ENCODE data around the gene PLAA. TPM values are rescaled to one million over a fixed set of nuclear protein-coding genes. Genes with fewer than 3 reads are reported as not detected.

Gene PLAA
- total RNA-seq, 1 donor from 2014 or later: 80.1 TPM

- Histone ChIP-seq H2AFZ (replicated peaks) (peak overlapping the region; percentile 95), H3K9me3 (ENCODE audit: low read depth) (no peaks in the 10 kb centered on the region), H3K4me1 (peaks cover 14% of the 10 kb centered on the region), H3K4me2 (peak overlapping the region; percentile 87), H3K4me3 (peak overlapping the region; percentile 70), H3K27ac (peak overlapping the region; percentile 77), H3F3A (ENCODE audit: low read depth) (peaks cover 23% of the 10 kb centered on the region), H3K9ac (peak overlapping the region; percentile 69), H3K79me2 (ENCODE audit: low read depth) (peaks cover 38% of the 10 kb centered on the region), H4K20me1 (ENCODE audit: low read depth) (no peaks in the 10 kb centered on the region), H3K27me3 (no peaks in the 10 kb centered on the region), H3K36me3 (peaks cover 3% of the 10 kb centered on the region)
- TF ChIP-seq EZH2 (IDR thresholded peaks at IDR 0.05) (no peak), EZH2phosphoT487 (IDR thresholded peaks at IDR 0.05) (no peak), CTCF (IDR thresholded peaks at IDR 0.05) (no peak)
- H3K27me3 Mint-ChIP-seq (ENCODE audit: insufficient read depth, low read depth): no peaks in the 10 kb centered on the region
- peak overlapping the region; percentile 100 for H3K27ac Mint-ChIP-seq
- no peaks in the 10 kb centered on the region for H3K9me3 Mint-ChIP-seq
- peak; percentile 10 for DNase-seq (ENCODE audit: low spot score)
- H3K36me3 Mint-ChIP-seq: peaks cover 12% of the 10 kb centered on the region
- H3K4me3 Mint-ChIP-seq: peak overlapping the region; percentile 94
- peaks cover 17% of the 10 kb centered on the region for H3K4me1 Mint-ChIP-seq
These were observed 8.3 kb upstream of the PLAA start for GRCh38 chr9:26955222-26955903.

- Histone ChIP-seq H3K27ac (no peak overlapping the region), H3K4me3 (no peak overlapping the region), H3K27me3 (no peaks in the 10 kb centered on the region), H3F3A (ENCODE audit: low read depth) (peaks cover 23% of the 10 kb centered on the region), H3K4me2 (no peak overlapping the region), H4K20me1 (ENCODE audit: low read depth) (no peaks in the 10 kb centered on the region), H3K9me3 (ENCODE audit: low read depth) (no peaks in the 10 kb centered on the region), H3K4me1 (peaks cover 14% of the 10 kb centered on the region), H3K79me2 (ENCODE audit: low read depth) (peaks cover 25% of the 10 kb centered on the region), H3K36me3 (peaks cover 3% of the 10 kb centered on the region), H3K9ac (no peak overlapping the region), H2AFZ (replicated peaks) (no peak overlapping the region)
- TF ChIP-seq EZH2phosphoT487 (IDR thresholded peaks at IDR 0.05) (no peak), EZH2 (IDR thresholded peaks at IDR 0.05) (no peak), CTCF (IDR thresholded peaks at IDR 0.05) (no peak)
- peak overlapping the region; percentile 57 for H3K27ac Mint-ChIP-seq
- no peak overlapping the region for H3K4me3 Mint-ChIP-seq
- DNase-seq (ENCODE audit: low spot score): no peak
- no peaks in the 10 kb centered on the region for H3K9me3 Mint-ChIP-seq
- peaks cover 12% of the 10 kb centered on the region for H3K36me3 Mint-ChIP-seq
- H3K27me3 Mint-ChIP-seq (ENCODE audit: insufficient read depth, low read depth): no peaks in the 10 kb centered on the region
- H3K4me1 Mint-ChIP-seq: peaks cover 17% of the 10 kb centered on the region
These were observed 7.0 kb upstream of the PLAA start for GRCh38 chr9:26954050-26954508.

- peaks cover 11% of the 10 kb centered on the region for H3K4me1 ChIP-seq
- no peaks in the 10 kb centered on the region for H3K36me3 Mint-ChIP-seq
These were observed 4.8 kb upstream of the PLAA start for GRCh38 chr9:26951794-26952193.

More at GRCh38 chr9:26951794-26952193, 4.8 kb upstream of the PLAA start:
- H3K4me2 ChIP-seq: no peak overlapping the region
- peaks cover 10% of the 10 kb centered on the region for H3K79me2 ChIP-seq (ENCODE audit: low read depth)
- no peaks in the 10 kb centered on the region for H3K27me3 ChIP-seq
- TF ChIP-seq EZH2phosphoT487 (IDR thresholded peaks at IDR 0.05): no peak
- no peak for TF ChIP-seq CTCF (IDR thresholded peaks at IDR 0.05)
- no peak for TF ChIP-seq EZH2 (IDR thresholded peaks at IDR 0.05)
- Mint-ChIP-seq H3K27me3 (ENCODE audit: insufficient read depth, low read depth) (peaks cover 3% of the 10 kb centered on the region), H3K4me1 (peaks cover 18% of the 10 kb centered on the region), H3K9me3 (no peaks in the 10 kb centered on the region), H3K4me3 (no peak overlapping the region), H3K27ac (no peak overlapping the region)
- no peak overlapping the region for H3K9ac ChIP-seq
- no peaks in the 10 kb centered on the region for H3K9me3 ChIP-seq (ENCODE audit: low read depth)
- H4K20me1 ChIP-seq (ENCODE audit: low read depth): no peaks in the 10 kb centered on the region
- peaks cover 24% of the 10 kb centered on the region for H3F3A ChIP-seq (ENCODE audit: low read depth)
- H3K27ac ChIP-seq: no peak overlapping the region
- no peak overlapping the region for H2AFZ ChIP-seq (replicated peaks)
- DNase-seq (ENCODE audit: low spot score): no peak
- H3K36me3 ChIP-seq: no peaks in the 10 kb centered on the region
- H3K4me3 ChIP-seq: no peak overlapping the region
